ENCODE results near the gene THBS1. TPM values are rescaled to one million over a fixed set of nuclear protein-coding genes. Genes with fewer than 3 reads are reported as not detected.

The THBS1 gene
- total RNA-seq, 1 experiment from 2014 or later: not detected

GRCh38 chr15:39610665-39611064, 29.8 kb downstream of the THBS1 start:
- H3K9me2 ChIP-seq (replicated peaks; ENCODE audit: insufficient read depth, low read length): no peaks in the 10 kb centered on the region
- DNase-seq: no peak
- no peaks in the 10 kb centered on the region for H3K79me2 ChIP-seq (ENCODE audit: low read length)
- no peak overlapping the region for H3K27ac ChIP-seq (ENCODE audit: low read length)
- no peak overlapping the region for H3K9ac ChIP-seq (ENCODE audit: low read length)
- H3K4me3 ChIP-seq (ENCODE audit: low read length): no peak overlapping the region
- no peaks in the 10 kb centered on the region for H3K9me3 ChIP-seq (ENCODE audit: low read length)
- H4K20me1 ChIP-seq (ENCODE audit: insufficient read depth, low read depth, low read length): no peaks in the 10 kb centered on the region
- no peaks in the 10 kb centered on the region for H3K4me1 ChIP-seq (ENCODE audit: low read length)
- no peak overlapping the region for H2AFZ ChIP-seq (ENCODE audit: low read length)
- H3K4me2 ChIP-seq (ENCODE audit: low read depth, low read length, poor library complexity, severe bottlenecking): no peak overlapping the region
- no peaks in the 10 kb centered on the region for H3K36me3 ChIP-seq (ENCODE audit: insufficient read depth, low read length)
- no peaks in the 10 kb centered on the region; the same call in 1 of the 2 replicates for H3K27me3 ChIP-seq (ENCODE audit: low read length)

DNA sequence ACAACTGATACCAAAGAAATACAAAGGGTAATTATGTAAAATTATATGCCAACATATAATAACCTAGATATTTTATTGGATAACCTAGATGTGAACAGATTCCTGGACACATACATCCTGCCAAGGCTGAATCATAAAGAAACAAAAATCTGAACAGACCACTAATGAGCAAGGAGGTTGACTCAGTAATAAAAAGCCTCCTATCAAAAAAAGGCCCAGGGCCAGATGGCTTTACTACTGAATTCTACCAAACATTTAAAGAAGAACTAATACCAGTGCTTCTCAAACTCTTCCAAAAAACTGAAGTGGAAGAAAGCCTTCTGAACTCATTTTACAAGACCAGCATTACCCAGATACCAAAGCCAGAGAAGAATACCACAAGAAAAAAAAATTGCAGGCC, 32.4 kb downstream of the THBS1 start:
- no peak overlapping the region for H3K27ac ChIP-seq (ENCODE audit: low read length)
- no peak overlapping the region for H3K4me2 ChIP-seq (ENCODE audit: low read depth, low read length, poor library complexity, severe bottlenecking)
- no peaks in the 10 kb centered on the region for H3K9me3 ChIP-seq (ENCODE audit: low read length)
- no peaks in the 10 kb centered on the region for H3K36me3 ChIP-seq (ENCODE audit: insufficient read depth, low read length)
- no peak overlapping the region for H3K4me3 ChIP-seq (ENCODE audit: low read length)
- no peaks in the 10 kb centered on the region for H3K79me2 ChIP-seq (ENCODE audit: low read length)
- H3K27me3 ChIP-seq (ENCODE audit: low read length): no peaks in the 10 kb centered on the region; the same call in 1 of the 2 replicates
- no peak for DNase-seq
- no peak overlapping the region for H2AFZ ChIP-seq (ENCODE audit: low read length)
- H3K9me2 ChIP-seq (replicated peaks; ENCODE audit: insufficient read depth, low read length): no peaks in the 10 kb centered on the region
- H3K4me1 ChIP-seq (ENCODE audit: low read length): no peaks in the 10 kb centered on the region
- no peak overlapping the region for H3K9ac ChIP-seq (ENCODE audit: low read length)
- no peaks in the 10 kb centered on the region for H4K20me1 ChIP-seq (ENCODE audit: insufficient read depth, low read depth, low read length)

DNA sequence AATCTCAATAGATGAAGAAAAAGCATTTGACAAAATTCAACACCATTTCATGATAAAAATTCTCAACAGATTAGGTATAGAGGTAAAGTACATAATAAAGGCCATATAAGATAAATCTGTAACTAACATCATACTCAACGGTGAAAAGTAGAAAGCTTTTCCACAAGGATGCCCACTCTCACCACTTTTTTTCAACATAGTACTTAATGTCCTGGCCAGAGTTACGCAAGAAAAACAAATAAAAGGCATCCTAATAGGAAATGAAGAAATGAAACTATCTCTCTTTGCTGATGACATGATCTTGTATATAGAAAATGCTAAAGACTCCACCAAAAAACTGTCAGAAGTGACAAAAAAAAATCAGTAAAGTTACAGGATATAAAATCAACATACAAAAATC, 33.0 kb downstream of the THBS1 start:
- Histone ChIP-seq H2AFZ (ENCODE audit: low read length) (no peak overlapping the region), H3K9me3 (ENCODE audit: low read length) (no peaks in the 10 kb centered on the region), H3K4me1 (ENCODE audit: low read length) (no peaks in the 10 kb centered on the region), H3K9ac (ENCODE audit: low read length) (no peak overlapping the region), H3K4me3 (ENCODE audit: low read length) (no peak overlapping the region), H3K36me3 (ENCODE audit: insufficient read depth, low read length) (no peaks in the 10 kb centered on the region), H3K9me2 (replicated peaks; ENCODE audit: insufficient read depth, low read length) (no peaks in the 10 kb centered on the region), H3K4me2 (ENCODE audit: low read depth, low read length, poor library complexity, severe bottlenecking) (no peak overlapping the region), H3K79me2 (ENCODE audit: low read length) (no peaks in the 10 kb centered on the region), H3K27me3 (ENCODE audit: low read length) (no peaks in the 10 kb centered on the region; the same call in 1 of the 2 replicates), H3K27ac (ENCODE audit: low read length) (no peak overlapping the region), H4K20me1 (ENCODE audit: insufficient read depth, low read depth, low read length) (no peaks in the 10 kb centered on the region)
- DNase-seq: no peak

- no peaks in the 10 kb centered on the region for H3K9me3 ChIP-seq (ENCODE audit: low read length)
- no peak overlapping the region for H2AFZ ChIP-seq (ENCODE audit: low read length)
- H3K4me2 ChIP-seq (ENCODE audit: low read depth, low read length, poor library complexity, severe bottlenecking): no peak overlapping the region
- H3K27ac ChIP-seq (ENCODE audit: low read length): no peak overlapping the region
- no peaks in the 10 kb centered on the region for H4K20me1 ChIP-seq (ENCODE audit: insufficient read depth, low read depth, low read length)
- no peak overlapping the region for H3K9ac ChIP-seq (ENCODE audit: low read length)
- H3K4me3 ChIP-seq (ENCODE audit: low read length): no peak overlapping the region
- DNase-seq: no peak
- no peaks in the 10 kb centered on the region for H3K36me3 ChIP-seq (ENCODE audit: insufficient read depth, low read length)
- H3K4me1 ChIP-seq (ENCODE audit: low read length): no peaks in the 10 kb centered on the region
- H3K9me2 ChIP-seq (replicated peaks; ENCODE audit: insufficient read depth, low read length): no peaks in the 10 kb centered on the region
- no peaks in the 10 kb centered on the region for H3K79me2 ChIP-seq (ENCODE audit: low read length)
- no peaks in the 10 kb centered on the region; the same call in 1 of the 2 replicates for H3K27me3 ChIP-seq (ENCODE audit: low read length)
Observed at GRCh38 chr15:39616731-39617455, 36.0 kb downstream of the THBS1 start.

DNA sequence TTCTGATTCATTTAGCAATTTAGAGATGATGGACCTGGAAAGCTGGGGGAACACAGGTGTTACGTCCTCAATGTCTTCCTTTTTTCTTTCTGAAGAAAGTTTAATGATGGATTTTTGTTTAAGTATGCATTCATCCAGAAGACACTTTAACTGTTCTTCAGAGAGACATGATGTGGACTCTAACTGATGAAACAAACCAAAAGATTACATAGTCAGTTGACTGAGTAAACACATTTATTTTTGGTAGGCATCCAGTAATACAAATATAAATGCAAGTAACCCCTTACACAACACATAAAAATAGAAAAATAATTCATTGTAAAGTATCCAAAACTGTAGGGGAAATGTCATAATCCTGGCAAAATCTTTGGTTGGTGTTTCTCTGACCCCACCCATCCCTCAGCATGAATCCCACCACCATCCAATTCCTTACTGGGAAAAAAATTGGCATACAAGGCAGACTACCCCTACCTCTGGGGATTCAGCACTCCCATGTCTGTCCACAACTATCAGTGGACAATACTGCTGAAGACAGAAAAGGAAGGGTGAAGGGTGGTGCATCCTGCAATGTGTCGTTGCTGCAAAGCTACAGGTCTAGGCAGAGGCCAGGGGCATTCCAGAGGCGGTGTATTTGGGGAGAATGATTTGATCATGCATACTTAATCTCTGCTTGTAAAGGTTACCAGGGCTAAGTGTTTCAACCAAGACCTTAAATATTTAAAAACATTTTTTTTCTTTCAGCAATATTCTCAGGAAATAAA, 37.4 kb downstream of the THBS1 start:
- Histone ChIP-seq H3K4me1 (ENCODE audit: low read length) (no peaks in the 10 kb centered on the region), H3K27me3 (ENCODE audit: low read length) (no peaks in the 10 kb centered on the region), H3K27ac (ENCODE audit: low read length) (no peak overlapping the region), H2AFZ (ENCODE audit: low read length) (no peak overlapping the region), H3K9ac (ENCODE audit: low read length) (no peak overlapping the region), H3K36me3 (ENCODE audit: insufficient read depth, low read length) (no peaks in the 10 kb centered on the region), H3K4me3 (ENCODE audit: low read length) (no peak overlapping the region), H4K20me1 (ENCODE audit: insufficient read depth, low read depth, low read length) (no peaks in the 10 kb centered on the region), H3K4me2 (ENCODE audit: low read depth, low read length, poor library complexity, severe bottlenecking) (no peak overlapping the region), H3K79me2 (ENCODE audit: low read length) (no peaks in the 10 kb centered on the region), H3K9me2 (replicated peaks; ENCODE audit: insufficient read depth, low read length) (no peaks in the 10 kb centered on the region), H3K9me3 (ENCODE audit: low read length) (no peaks in the 10 kb centered on the region)
- DNase-seq: no peak

- Histone ChIP-seq H3K9me3 (ENCODE audit: low read length) (no peaks in the 10 kb centered on the region), H3K4me2 (ENCODE audit: low read depth, low read length, poor library complexity, severe bottlenecking) (no peak overlapping the region), H3K79me2 (ENCODE audit: low read length) (no peaks in the 10 kb centered on the region), H3K9ac (ENCODE audit: low read length) (no peak overlapping the region), H2AFZ (ENCODE audit: low read length) (no peak overlapping the region), H3K36me3 (ENCODE audit: insufficient read depth, low read length) (no peaks in the 10 kb centered on the region), H3K27me3 (ENCODE audit: low read length) (no peaks in the 10 kb centered on the region), H3K4me3 (ENCODE audit: low read length) (no peak overlapping the region), H4K20me1 (ENCODE audit: insufficient read depth, low read depth, low read length) (no peaks in the 10 kb centered on the region), H3K27ac (ENCODE audit: low read length) (no peak overlapping the region), H3K9me2 (replicated peaks; ENCODE audit: insufficient read depth, low read length) (no peaks in the 10 kb centered on the region), H3K4me1 (ENCODE audit: low read length) (no peaks in the 10 kb centered on the region)
- no peak for DNase-seq
Observed at GRCh38 chr15:39621210-39621609, 40.3 kb downstream of the THBS1 start.

- no peak overlapping the region for H2AFZ ChIP-seq (ENCODE audit: low read length)
Observed at GRCh38 chr15:39621976-39622375, 41.1 kb downstream of the THBS1 start.

GRCh38 chr15:39622660-39623516, 42.0 kb downstream of the THBS1 start:
- H3K4me3 ChIP-seq (ENCODE audit: low read length): no peak overlapping the region
- no peaks in the 10 kb centered on the region for H3K27me3 ChIP-seq (ENCODE audit: low read length)
- no peaks in the 10 kb centered on the region for H3K36me3 ChIP-seq (ENCODE audit: insufficient read depth, low read length)
- no peak overlapping the region for H3K4me2 ChIP-seq (ENCODE audit: low read depth, low read length, poor library complexity, severe bottlenecking)
- no peaks in the 10 kb centered on the region for H3K79me2 ChIP-seq (ENCODE audit: low read length)
- H3K9me3 ChIP-seq (ENCODE audit: low read length): no peaks in the 10 kb centered on the region
- DNase-seq: no peak
- no peak overlapping the region for H2AFZ ChIP-seq (ENCODE audit: low read length)
- no peaks in the 10 kb centered on the region for H3K9me2 ChIP-seq (replicated peaks; ENCODE audit: insufficient read depth, low read length)
- H3K4me1 ChIP-seq (ENCODE audit: low read length): no peaks in the 10 kb centered on the region
- H4K20me1 ChIP-seq (ENCODE audit: insufficient read depth, low read depth, low read length): no peaks in the 10 kb centered on the region
- H3K9ac ChIP-seq (ENCODE audit: low read length): no peak overlapping the region
- no peak overlapping the region for H3K27ac ChIP-seq (ENCODE audit: low read length)

More at GRCh38 chr15:39621976-39622375, 41.1 kb downstream of the THBS1 start:
- no peaks in the 10 kb centered on the region for H3K9me2 ChIP-seq (replicated peaks; ENCODE audit: insufficient read depth, low read length)
- H3K4me3 ChIP-seq (ENCODE audit: low read length): no peak overlapping the region
- no peak for DNase-seq
- H3K36me3 ChIP-seq (ENCODE audit: insufficient read depth, low read length): no peaks in the 10 kb centered on the region
- no peaks in the 10 kb centered on the region for H3K9me3 ChIP-seq (ENCODE audit: low read length)
- H3K4me1 ChIP-seq (ENCODE audit: low read length): no peaks in the 10 kb centered on the region
- no peaks in the 10 kb centered on the region for H4K20me1 ChIP-seq (ENCODE audit: insufficient read depth, low read depth, low read length)
- H3K79me2 ChIP-seq (ENCODE audit: low read length): no peaks in the 10 kb centered on the region
- no peaks in the 10 kb centered on the region for H3K27me3 ChIP-seq (ENCODE audit: low read length)
- no peak overlapping the region for H3K27ac ChIP-seq (ENCODE audit: low read length)
- no peak overlapping the region for H3K9ac ChIP-seq (ENCODE audit: low read length)
- H3K4me2 ChIP-seq (ENCODE audit: low read depth, low read length, poor library complexity, severe bottlenecking): no peak overlapping the region

All from Karpas-422 (cell line).